Fibroblast of skin of abdomen (primary cell): ENCODE measurements around the gene NEURL1.
"Not testable (repeated sequence)": the region's sequence is repeated elsewhere in the genome, so short reads cannot be mapped to it uniquely, and the experiment has no call there.

Experiments
- DNase-seq: peaks from one replicate; pipeline ENCODE4 v3.0.0-alpha.2; 2013

Gene NEURL1

DNA sequence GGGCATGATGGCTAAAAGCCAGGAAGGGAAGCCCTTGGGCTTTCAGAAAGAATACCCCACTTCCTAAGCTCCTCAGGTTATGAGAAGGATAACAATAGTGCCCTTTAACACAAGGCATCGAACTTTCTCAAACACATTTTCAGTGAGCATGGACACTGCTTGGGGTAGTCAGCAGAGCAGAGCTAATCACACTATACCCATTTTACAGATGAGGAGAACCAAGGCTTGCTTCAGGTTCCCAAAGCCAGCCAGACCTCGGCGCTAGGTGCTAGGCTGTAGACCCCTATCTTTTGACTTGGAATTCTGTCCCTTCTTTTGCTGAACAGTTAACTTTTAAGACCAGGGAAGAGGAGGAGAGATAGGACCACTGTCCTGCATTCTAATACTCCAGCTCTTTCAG lies 1.8 kb downstream of the NEURL1 start:
- DNase-seq = no peak

DNA sequence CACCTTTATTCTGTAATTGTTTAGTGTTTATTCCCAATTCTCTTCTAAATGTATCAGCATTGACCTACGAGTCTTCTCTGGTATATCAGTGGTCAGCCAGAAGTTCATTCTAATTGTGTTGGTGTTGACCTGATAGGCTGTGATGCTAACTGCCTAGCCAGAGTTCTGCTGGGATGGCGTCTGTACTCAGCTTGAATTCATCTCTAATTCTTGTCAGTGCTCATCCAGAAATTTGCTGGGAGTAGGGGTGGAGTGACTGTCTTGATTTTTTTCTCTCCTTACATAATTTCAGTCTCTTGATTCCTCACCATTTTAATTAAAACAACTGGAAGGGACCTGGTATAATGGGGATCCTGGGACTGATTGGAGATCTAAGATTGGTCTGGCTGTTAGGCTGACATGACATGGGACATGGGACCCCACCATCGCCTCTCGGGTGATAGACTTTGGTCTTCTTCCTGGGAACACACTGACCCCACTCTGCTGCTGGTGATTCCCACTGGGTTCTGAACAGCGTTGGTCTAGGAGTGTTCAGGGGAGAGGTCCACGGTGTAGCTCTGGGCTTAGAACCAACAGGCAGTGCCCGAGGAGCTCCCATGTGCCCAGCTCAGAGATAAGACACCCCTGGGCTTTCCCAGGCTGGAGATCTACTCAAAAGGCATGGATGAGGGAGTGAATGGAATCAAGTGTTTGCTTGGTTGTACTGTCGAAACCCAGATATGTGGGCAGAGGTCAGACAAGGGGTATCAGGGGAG lies 3.8 kb downstream of the NEURL1 start:
- no peak for DNase-seq

DNA sequence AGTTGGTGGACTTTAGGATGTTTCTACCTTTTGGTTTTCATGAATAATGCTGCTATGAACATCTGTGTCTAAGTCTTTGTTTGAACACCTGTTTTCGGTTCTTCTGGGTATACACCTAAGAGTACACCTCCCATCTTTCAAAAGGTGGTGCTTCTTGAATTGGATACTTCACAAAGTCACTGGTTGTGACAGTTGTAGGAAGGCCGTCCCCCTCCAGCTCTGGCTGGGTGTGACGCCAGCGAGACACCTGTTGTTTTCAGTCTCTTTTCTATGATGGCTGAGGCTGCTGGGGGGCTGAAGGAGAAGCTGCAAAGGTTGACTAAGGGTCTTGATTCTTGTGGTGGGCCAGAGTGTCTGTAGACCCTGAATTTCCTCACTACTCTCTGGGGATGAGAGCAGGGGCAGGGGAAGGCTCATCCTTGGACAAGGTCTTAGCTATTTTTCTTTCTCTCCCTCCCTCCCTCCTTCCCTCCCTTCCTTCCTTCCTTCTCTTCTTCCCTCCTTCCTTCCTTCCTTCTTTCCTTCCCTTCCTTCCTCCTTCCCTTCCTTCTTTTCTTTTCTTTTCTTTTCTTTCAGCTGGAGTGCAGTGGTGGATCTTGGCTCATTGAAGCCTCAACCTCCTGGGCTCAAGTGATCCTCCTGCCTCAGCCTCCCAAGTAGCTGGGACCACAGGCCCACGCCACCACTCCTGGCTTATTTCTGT lies 5.6 kb downstream of the NEURL1 start:
- no peak for DNase-seq

DNA sequence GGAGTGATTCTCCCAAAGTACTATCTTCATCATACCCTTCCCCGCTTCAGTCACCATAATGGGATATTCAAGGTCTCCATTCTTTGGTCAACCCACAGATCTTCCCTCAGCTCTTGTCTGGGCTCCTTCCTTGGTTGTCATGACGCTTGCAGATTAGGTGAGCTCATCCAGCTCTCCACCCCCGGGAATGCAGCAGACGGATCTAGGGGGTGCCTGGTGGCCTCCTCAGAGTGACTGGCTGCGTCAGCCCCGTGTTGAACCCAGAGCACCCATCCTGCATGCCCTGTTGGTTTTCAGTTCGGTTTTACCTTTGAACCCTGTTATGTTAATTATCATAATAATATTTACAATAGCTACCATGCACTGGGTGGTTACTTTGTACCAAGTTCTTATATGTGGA lies 6.4 kb downstream of the NEURL1 start:
- no peak for DNase-seq

DNA sequence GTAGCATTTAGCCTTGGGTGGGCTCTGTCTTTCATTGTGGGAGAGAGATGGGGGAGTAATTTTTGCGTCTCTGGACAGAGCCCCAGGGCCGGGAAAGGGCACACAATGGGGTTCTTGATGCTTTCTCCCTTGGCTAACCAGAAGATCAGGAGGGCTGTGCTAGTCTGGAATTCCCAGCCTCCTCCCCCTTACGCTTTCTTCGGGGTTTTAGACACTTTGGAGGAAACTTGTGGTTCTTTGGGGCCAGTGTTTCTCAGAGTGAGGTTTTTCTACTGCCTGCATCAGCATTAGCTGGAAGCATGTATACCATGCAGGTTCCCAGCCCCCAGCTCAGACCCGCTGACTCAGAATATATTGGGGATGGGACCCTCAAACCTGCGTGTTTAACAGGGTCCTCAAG lies 7.0 kb downstream of the NEURL1 start:
- no peak for DNase-seq

DNA sequence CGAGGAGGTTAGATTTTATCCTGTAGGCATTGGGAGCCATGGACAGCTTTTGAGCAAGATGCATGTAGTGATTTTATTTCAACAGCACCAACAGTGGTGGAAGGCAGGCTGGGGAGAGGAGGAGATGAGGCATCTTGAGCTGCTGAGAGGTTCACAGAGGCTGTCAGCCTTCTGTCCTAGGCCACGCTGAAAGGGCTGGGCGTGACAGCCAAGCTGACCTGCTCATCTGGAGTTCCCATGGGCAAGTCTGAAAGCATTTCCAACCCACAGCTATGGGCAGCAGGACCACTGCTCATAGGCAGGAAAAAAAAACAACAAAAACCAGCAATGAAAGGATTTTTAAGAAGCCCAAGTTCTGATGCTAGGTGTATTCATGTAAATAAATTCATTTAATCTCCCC lies 7.7 kb downstream of the NEURL1 start:
- no peak for DNase-seq

DNA sequence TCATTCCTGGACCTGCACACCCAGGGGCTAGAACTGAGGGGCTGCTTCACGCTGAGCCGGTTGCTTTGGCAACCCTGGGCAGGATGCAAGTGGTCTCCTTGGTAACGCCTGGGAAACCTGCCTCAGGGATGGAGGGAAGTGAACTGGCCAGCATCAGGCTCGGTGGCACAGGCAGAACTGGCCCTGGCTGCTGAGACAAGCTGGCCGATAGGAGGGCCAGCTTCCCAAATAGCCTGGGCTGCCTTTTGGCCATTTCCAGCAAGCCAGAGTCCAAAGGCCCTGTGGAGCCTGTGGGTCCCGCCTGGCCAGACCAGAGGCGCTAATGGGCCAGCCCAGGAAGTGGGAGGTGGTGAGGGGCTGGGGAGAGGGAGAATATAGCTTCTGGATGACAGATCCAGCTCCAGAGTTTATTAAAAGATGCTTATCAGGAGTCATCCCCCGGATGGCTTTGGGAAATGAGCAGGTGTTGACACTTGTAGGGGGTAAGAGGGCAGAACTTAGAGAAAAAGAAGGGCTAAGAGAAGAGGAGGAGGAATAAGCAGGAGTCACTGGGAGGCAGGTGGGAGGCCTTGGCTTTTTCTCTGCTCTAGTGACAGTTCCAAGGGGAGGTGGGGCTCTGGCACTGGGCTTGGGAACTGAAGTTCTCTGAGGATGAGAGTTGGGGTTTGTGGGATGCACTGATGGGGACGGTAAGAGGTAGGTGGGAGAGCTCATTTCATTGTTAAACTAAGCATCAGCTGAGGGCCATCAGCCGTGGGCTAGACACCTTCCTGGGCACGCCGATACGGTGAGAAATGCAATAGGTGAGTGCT lies 9.6 kb downstream of the NEURL1 start:
- DNase-seq = no peak

DNA sequence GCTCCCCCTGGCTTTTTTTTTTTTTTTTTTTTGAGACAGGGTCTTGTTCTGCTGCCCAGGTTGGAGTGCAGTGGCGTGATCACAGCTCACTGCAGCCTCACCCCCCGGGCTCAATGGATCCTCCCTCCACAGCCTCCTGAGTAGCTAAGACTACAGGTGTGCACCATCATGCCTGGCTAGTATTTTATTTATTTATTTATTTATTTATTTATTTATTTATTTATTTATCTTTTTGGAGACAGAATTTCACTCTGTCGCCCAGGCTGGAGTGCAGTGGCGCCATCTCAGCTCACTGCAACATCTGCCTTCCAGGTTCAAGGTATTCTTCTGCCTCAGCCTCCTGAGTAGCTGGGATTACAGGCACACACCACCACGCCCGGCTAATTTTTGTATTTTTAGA lies 10.3 kb downstream of the NEURL1 start:
- DNase-seq = not testable (repeated sequence)

DNA sequence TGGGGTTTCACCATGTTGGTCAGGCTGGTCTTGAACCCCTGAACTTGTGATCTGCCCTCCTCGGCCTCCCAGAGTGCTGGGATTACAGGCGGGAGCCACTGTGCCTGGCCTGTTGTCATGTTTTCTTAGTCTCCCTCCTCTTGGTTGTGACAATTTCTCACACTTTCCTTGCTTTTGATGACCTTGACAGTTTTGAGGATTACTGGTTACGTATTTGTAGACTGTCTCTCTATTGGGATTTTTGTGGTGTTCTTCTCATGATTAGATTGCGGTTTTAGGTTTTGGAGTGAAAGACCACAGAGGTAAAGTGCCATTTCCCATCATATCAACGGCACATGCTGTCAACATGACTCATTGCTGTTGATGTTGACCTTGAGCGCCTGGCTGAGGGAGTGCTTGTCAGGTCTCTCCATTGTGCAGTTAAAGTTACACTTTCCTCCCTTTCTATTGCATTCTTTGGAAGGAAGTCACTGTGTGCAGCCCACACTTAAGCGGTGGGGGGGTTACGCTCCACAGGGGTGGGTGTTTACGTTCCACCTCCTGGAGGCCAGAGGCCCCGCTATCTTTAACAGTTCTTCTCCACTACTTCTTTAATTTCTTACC lies 10.8 kb downstream of the NEURL1 start:
- DNase-seq = peak; percentile 79

DNA sequence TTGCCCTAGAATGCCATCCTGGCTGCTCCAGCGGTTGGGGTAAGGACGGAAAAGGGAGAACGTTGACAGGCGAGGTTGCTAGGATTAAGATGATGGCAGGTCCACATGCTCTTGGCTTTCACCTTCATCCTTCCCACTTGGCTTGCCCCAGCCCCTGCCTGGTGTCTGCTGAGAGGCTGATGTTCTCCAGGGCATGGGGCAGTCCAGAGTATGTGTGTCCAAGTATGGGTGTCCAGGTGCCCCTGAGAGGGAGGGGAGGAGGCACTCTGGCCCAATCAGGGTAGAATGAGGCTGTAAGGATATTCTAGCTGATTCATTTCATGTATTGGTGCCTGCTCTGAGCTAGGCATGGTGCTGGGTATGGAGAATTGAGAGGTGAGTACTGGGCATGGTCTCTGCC lies 12.6 kb downstream of the NEURL1 start:
- no peak for DNase-seq

DNA sequence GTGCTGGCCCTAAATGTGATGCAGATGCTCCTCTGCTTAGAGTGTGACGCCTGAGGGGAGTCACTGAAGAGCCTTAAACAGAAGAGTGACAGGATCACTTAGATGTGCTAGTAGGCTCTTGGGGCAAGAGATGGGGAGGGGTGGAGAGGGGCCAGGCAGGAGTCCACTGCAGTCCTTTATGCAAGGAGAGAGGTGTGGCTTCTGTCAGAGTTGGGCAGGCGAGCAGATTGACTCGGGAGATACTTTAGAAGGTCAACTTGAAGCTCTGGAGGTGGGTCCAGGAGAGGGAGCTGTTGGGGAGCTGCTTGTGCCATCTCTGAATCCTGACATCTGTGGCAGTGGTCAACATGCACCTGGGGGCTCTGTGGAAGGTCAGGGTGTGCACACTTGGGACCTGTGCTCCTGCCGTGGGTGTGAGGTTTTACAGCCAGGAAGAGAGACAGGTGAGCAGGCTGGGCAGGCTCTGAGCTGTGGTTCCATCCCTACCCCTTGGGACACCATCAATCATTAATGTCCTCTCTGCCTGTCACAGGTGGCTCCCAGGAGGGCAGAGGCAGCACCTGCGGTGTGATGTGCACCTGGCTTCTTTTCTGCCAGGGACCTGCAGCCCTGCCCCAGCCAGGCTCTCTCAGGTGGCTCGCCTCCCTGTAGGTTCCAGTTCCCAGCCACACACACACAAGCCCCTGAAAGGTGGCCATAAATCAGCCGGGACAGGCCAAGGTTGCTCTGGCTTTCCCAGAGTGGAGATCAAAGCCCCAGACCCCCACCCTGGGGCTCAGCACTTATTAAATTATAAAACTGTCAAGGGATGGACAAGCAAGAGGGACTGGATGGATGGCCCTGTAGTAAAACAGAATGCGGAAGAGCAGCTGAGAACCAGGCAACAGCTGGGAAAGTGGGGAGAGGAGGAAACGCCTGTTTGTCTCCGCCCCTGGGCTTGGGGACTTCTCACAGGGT lies 14.0 kb downstream of the NEURL1 start:
- DNase-seq = no peak

DNA sequence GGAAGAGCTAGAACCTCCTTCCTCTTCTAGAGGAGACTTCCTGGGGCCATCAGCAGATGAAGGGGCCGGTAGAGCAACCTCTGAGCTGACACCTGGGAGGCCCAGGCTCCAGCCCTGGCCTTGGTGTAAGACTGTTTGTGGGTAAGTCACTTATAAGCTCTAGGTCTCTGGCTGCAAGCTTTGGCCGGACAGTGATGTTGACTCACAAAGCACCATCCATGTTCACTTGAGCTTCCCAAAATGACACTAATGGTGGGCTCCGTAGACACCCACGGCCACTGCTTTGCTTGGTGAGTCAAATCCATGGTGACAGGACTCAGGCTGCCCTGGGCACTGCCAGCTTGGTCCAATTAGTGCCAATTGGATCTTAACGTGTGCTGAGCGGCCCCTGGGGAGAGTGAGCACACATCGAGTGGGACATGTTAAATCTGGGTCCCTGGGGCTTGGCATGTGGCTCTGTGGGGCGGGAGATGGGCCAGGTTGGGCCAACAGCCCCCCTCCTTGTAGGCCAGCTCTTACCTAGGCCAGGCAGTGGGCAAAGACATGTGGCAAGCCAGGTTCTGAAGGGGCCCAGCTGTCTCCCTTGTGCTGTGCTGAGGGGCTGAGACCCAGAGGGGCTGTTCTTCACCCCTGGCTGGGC lies 16.7 kb downstream of the NEURL1 start:
- DNase-seq = no peak

DNA sequence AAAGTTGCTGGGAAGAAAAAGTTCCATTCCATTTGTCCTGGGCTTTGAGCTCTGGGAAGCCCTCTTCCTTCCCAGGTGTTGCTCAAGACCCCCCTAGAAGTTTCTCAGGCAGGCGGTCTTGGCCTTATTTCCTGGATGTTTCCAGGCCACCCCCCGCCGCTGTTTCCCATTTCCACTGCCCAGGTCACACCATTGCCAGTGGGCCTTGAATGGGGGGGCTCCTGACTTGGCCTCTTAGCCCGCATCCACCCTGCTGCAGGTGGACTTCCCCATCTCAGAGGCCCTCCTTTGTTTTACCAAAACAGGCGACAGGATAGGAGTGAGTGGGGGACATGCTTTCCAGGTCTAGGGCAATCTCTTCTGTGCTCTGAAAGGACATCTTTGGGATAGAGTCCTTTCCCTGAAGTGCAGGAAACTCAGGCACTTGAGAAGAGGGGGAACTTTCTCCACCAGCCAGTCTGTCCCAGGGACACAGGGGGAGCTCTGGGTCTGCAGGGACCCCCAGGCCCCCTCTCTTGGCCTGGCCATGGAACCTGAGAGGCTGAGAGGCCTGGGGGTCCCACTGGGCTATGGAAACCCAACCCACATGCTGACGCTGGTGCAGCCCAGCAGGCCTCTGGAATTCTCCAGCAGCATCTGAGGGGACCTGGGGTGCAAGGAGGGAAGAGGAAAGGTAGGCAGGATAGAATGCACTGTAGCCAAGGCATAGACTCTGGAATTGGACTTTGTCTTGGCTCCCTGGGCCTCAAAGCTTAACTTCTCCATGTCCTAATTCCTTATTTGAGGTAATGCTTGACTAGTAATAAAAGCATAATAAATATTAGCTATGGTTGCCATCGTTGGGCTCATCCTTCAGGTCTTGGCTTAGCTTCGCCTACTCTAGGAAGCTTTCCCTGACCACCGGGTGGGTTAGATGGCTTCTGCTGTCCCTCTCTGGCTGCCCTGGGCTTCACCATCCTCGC lies 17.6 kb downstream of the NEURL1 start:
- no peak for DNase-seq

DNA sequence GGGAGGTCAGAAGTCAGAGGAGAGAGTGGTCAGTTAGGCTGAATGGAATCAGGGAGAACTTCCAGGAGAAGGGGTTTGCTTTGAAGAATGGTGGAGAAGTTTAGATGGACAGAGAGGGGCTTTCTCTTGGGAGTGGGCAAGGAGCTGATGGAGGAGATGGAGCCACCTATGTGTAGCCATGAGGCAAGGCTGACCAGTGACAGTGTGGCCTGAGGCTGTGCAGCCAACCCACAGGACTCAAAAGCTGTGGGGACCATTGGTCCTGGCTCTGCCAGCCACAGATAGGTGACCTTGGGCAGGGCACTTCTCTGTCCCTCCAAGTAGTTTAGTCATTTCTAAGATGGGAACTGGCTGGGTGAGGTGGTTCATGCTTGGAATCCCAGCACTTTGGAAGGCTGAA lies 18.7 kb downstream of the NEURL1 start:
- no peak for DNase-seq

DNA sequence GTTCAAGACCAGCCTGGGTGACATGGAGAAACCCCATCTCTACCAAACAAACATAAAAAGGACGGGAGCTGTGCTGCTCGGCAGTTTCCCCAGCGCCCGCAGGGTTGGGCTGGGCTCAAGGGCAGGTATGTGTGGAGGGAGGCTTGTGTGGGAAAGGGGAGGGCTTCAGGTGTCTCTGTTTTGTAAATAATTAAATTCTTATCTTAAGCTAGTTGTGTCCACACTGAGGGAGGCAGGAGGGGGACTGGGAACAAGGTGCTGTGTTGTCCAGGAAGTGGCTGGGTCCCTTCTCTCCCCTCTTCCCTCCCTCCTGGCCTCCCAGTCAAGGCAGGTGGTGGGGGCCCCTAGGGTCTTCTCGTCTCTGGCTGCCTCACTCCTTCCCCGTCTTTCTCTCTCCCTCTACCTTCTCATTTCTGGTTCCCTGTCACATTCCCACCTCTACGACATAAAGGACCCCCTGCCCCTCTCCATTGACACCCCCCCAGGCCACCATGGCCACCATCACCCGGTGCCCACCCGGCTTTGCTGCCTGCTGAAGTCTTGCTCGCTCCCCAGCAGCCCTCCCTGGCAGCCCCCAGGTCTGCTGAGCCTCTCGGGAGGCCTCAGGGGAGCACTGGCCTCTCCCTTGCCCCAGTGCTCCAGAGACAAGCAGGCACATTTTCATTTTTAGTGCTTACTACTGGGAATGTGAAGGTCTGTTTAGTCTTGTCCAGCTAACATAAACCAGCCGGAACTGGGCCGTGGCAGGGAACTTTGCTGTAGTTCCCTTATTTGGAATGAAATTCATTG lies 19.3 kb downstream of the NEURL1 start:
- DNase-seq = no peak

DNA sequence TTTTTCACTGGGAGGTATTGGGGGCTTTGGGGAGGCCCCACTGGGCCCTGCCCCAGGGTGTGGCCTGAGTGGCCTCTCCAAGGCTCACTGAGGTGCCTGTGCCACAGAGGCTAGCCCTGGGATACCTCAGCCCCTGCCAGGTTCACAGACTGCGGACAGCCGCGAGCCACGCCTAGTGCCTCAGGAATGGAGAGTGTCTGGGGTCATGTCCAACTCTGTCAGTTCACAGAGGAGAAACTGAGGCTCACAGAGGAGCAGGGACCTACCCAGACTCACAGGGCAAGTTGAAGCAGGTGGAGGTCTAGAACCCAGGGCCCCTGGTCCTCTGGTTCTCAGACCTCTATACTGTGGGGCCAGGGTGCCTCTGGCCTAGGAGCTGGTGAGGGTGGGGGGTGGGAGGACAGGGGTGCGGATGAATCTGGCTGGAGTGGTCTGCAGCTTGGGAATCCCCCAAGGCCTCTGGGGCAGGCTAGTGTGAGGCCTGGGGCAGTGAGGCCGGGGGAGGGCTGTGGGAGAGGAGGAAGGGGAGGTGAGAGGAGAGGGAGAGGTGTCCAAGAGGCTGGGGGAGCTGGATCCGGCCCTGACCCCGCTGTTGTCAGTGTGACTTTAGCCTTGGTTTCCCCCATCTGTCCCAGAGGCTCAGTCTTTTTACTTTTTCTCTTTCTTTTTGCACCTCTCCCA lies 20.0 kb downstream of the NEURL1 start:
- DNase-seq = no peak

DNA sequence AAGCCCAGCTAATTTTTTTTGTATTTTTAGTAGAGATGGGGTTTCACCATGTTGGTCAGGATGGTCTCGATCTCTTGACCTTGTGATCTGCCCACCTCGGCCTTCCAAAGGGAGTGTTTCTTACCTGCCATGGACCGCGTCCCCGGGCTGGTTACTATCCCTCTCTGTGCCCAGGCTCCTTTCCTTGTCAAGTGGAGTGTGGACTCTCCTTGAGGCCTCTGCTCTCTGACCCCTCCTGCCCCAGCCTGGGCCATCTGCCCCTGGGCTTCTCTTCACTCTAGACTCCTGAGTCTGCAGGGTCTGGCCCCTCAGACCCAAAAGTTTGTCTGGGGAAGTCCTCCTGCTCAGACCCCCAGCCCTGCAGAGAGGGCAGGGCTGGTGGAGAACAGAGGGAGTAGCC lies 20.7 kb downstream of the NEURL1 start:
- no peak for DNase-seq

DNA sequence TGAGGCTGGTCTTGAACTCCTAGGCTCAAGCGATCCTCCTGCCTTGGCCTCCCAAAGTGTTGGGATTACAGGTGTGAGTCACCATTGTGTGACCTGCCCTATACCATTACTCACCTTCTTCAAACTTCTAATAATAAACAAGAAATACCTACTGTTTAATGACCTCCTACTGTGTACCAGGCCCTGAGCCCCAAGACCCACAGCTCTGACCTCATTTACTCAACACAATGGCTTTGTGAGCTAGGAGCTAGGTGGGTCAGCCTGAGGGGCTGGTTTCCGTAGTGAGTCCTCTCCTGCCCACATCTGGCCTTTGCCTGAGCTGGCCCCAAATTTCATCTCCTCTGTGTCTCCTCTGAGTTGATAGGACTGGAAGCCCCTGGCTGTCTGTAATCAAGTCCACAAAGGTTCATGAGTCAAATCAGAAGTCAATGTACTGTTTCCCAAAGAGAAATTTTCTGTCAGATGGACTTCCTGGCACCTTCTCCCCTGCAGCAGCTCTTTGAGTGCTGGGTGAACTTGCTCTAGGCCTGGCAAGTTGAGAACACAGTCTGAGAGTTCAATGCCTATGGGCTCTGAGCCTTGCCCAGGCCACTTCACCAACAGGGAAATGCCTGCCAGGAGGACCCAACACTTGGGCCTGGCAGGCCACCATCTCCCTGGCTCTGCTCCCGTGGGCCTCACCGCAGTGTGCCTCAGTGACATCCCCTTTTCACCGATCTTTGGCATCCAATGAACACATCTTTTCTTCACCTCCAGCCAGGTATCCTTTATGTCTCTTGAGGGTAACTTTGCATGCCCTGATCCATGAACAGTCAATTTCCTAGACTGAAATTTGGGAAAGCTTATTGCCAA lies 24.0 kb downstream of the NEURL1 start:
- DNase-seq = no peak
